Natural killer cell treated with Interleukin-12 subunit alpha and Interleukin-12 subunit beta and Interleukin-15 and Interleukin-18, amount 100 ng/mL, for 72 hours (primary cell): ENCODE data around the gene EMID1. TPM values are rescaled to one million over a fixed set of nuclear protein-coding genes. Genes with fewer than 3 reads are reported as not detected.
"Not testable (repeated sequence)": the region's sequence is repeated elsewhere in the genome, so short reads cannot be mapped to it uniquely, and the experiment has no call there.

ENCODE experiments used
- ATAC-seq, 2 donors: fragments of 150-1000 bp; cut with Tn5 transposase in 1 of 2; sonication (Bioruptor Pico), chemical (Tn5 transposase) in 1 of 2; 2 replicates each; pipeline ENCODE4 v1.10.0; 2021
- DNase-seq: peaks from one replicate; pipeline ENCODE4 v3.0.0; 2022; ENCODE audit warnings: low spot score
- H3K27ac Mint-ChIP-seq, 2 donors: 1 replicate in 1 of 2; 2 replicates in 1 of 2; pipeline ENCODE4 v1.8.0; 2022; ENCODE audit warnings: mixed read lengths in 2 of 2, mild to moderate bottlenecking in 1 of 2, moderate library complexity in 1 of 2
- H3K27me3 Mint-ChIP-seq, 2 donors: 1 replicate in 1 of 2; 2 replicates in 1 of 2; pipeline ENCODE4 v1.8.0; 2022; ENCODE audit warnings: mixed read lengths in 2 of 2
- H3K36me3 Mint-ChIP-seq: one replicate; pipeline ENCODE4 v1.8.0; 2022; ENCODE audit warnings: mixed read lengths
- H3K4me1 Mint-ChIP-seq, 2 donors: 1 replicate in 1 of 2; 2 replicates in 1 of 2; pipeline ENCODE4 v1.8.0; 2022; ENCODE audit warnings: low read depth in 2 of 2, mixed read lengths in 2 of 2, mild to moderate bottlenecking in 1 of 2
- H3K4me3 Mint-ChIP-seq: one replicate; pipeline ENCODE4 v1.8.0; 2022; ENCODE audit warnings: mixed read lengths
- H3K9me3 Mint-ChIP-seq: 2 replicates; pipeline ENCODE4 v1.8.0; 2022; ENCODE audit warnings: mixed read lengths
- total RNA-seq, 2 donors: library from RNA; stranded (reverse); gene quantifications; one replicate each; pipeline ENCODE4 v1.2.3, GENCODE V29; 2022

The EMID1 gene
- total RNA-seq, 2 donors from 2014 or later, result 0.67 to 0.71 TPM

GRCh38 chr22:29219881-29220670, 14.4 kb downstream of the EMID1 start:
- peak overlapping the region in 1 of 2 donors; percentile 39 for H3K27ac Mint-ChIP-seq
- H3K4me3 Mint-ChIP-seq, result no peak overlapping the region
- no peak for DNase-seq
- no peaks in the 10 kb centered on the region for H3K27me3 Mint-ChIP-seq
- no peaks in the 10 kb centered on the region for H3K4me1 Mint-ChIP-seq
- ATAC-seq, result no peak
- H3K9me3 Mint-ChIP-seq, result no peaks in the 10 kb centered on the region
- no peaks in the 10 kb centered on the region for H3K36me3 Mint-ChIP-seq

GRCh38 chr22:29224121-29224858, 18.6 kb downstream of the EMID1 start:
- Mint-ChIP-seq H3K4me3 (no peak overlapping the region), H3K27ac (no peak overlapping the region), H3K4me1 (no peaks in the 10 kb centered on the region), H3K9me3 (no peaks in the 10 kb centered on the region), H3K36me3 (no peaks in the 10 kb centered on the region), H3K27me3 (no peaks in the 10 kb centered on the region)
- DNase-seq (peak; percentile 44), ATAC-seq (no peak)

- no peaks in the 10 kb centered on the region for H3K4me1 Mint-ChIP-seq
- H3K27ac Mint-ChIP-seq, result no peak overlapping the region
- ATAC-seq (peak in 1 of 2 donors; percentile 17), DNase-seq (peak; percentile 49)
- H3K9me3 Mint-ChIP-seq, result no peaks in the 10 kb centered on the region
- no peaks in the 10 kb centered on the region for H3K36me3 Mint-ChIP-seq
- no peak overlapping the region for H3K4me3 Mint-ChIP-seq
- H3K27me3 Mint-ChIP-seq, result no peaks in the 10 kb centered on the region
Measured at GRCh38 chr22:29224859-29225410, 19.2 kb downstream of the EMID1 start.

- ATAC-seq (peak in 1 of 2 donors; percentile 20), DNase-seq (peak; percentile 59)
- H3K36me3 Mint-ChIP-seq, result no peaks in the 10 kb centered on the region
- H3K27ac Mint-ChIP-seq, result no peak overlapping the region
- no peaks in the 10 kb centered on the region for H3K4me1 Mint-ChIP-seq
- H3K27me3 Mint-ChIP-seq, result no peaks in the 10 kb centered on the region
- no peaks in the 10 kb centered on the region for H3K9me3 Mint-ChIP-seq
- H3K4me3 Mint-ChIP-seq, result no peak overlapping the region
Measured at GRCh38 chr22:29225422-29226090, 19.9 kb downstream of the EMID1 start.

- peak; percentile 54 for DNase-seq
- Mint-ChIP-seq H3K27ac (no peak overlapping the region), H3K9me3 (no peaks in the 10 kb centered on the region), H3K4me1 (no peaks in the 10 kb centered on the region), H3K27me3 (no peaks in the 10 kb centered on the region), H3K36me3 (no peaks in the 10 kb centered on the region), H3K4me3 (no peak overlapping the region)
- ATAC-seq, result peak in 1 of 2 donors; percentile 14
Measured at GRCh38 chr22:29226351-29226981, 20.8 kb downstream of the EMID1 start.

- Mint-ChIP-seq H3K27me3 (no peaks in the 10 kb centered on the region), H3K36me3 (no peaks in the 10 kb centered on the region), H3K27ac (no peak overlapping the region), H3K4me3 (no peak overlapping the region), H3K9me3 (no peaks in the 10 kb centered on the region), H3K4me1 (no peaks in the 10 kb centered on the region)
- ATAC-seq (no peak), DNase-seq (no peak)
Measured at GRCh38 chr22:29230972-29231875, 25.5 kb downstream of the EMID1 start.

GRCh38 chr22:29231971-29232959, 26.6 kb downstream of the EMID1 start:
- Mint-ChIP-seq H3K4me1 (no peaks in the 10 kb centered on the region), H3K27me3 (no peaks in the 10 kb centered on the region), H3K4me3 (no peak overlapping the region), H3K27ac (no peak overlapping the region), H3K36me3 (no peaks in the 10 kb centered on the region), H3K9me3 (no peaks in the 10 kb centered on the region)
- no peak for DNase-seq
- ATAC-seq, result peak in 1 of 2 donors; percentile 39

- Mint-ChIP-seq H3K27ac (no peak overlapping the region), H3K27me3 (no peaks in the 10 kb centered on the region), H3K4me1 (no peaks in the 10 kb centered on the region), H3K4me3 (no peak overlapping the region), H3K9me3 (no peaks in the 10 kb centered on the region), H3K36me3 (no peaks in the 10 kb centered on the region)
- DNase-seq (no peak), ATAC-seq (no peak)
Measured at GRCh38 chr22:29233277-29233877, 27.7 kb downstream of the EMID1 start.

GRCh38 chr22:29240481-29240880, 34.8 kb downstream of the EMID1 start:
- H3K36me3 Mint-ChIP-seq, H3K4me3 Mint-ChIP-seq, H3K27ac Mint-ChIP-seq, H3K9me3 Mint-ChIP-seq, DNase-seq, H3K4me1 Mint-ChIP-seq, ATAC-seq: not testable (repeated sequence)
- H3K27me3 Mint-ChIP-seq, result peaks cover 7 to 14% of the 10 kb centered on the region in 2 donors

- peaks cover 8 to 14% of the 10 kb centered on the region in 2 donors for H3K27me3 Mint-ChIP-seq
Measured at GRCh38 chr22:29243874-29244446, 38.3 kb downstream of the EMID1 start.

More at GRCh38 chr22:29243874-29244446, 38.3 kb downstream of the EMID1 start:
- peaks cover 3% of the 10 kb centered on the region for H3K9me3 Mint-ChIP-seq
- ATAC-seq (no peak), DNase-seq (no peak)
- peaks cover 0 to 3% of the 10 kb centered on the region in 2 donors for H3K4me1 Mint-ChIP-seq
- H3K4me3 Mint-ChIP-seq, result no peak overlapping the region
- no peak overlapping the region for H3K27ac Mint-ChIP-seq
- H3K36me3 Mint-ChIP-seq, result peaks cover 4% of the 10 kb centered on the region
